ENCODE results near the gene KLKB1. TPM values are rescaled to one million over a fixed set of nuclear protein-coding genes. Genes with fewer than 3 reads are reported as not detected.
A peak's percentile ranks its signal among the peaks of the same experiment; 100 is the strongest.

The KLKB1 gene
- total RNA-seq, 1 donor from 2014 or later, result not detected

GRCh38 chr4:186226521-186227189 is 652 bp upstream of the KLKB1 start:
- no peak for TF ChIP-seq CTCF (IDR thresholded peaks at IDR 0.05; ENCODE audit: unreplicated experiment)
- Mint-ChIP-seq H3K4me3 (no peak overlapping the region), H3K4me1 (peaks cover 12% of the 10 kb centered on the region), H3K27me3 (ENCODE audit: low read depth) (peaks cover 5% of the 10 kb centered on the region), H3K9me3 (peaks cover 42% of the 10 kb centered on the region), H3K27ac (no peak overlapping the region), H3K36me3 (peaks cover 21% of the 10 kb centered on the region)
- no peak for DNase-seq (ENCODE audit: low spot score in 2 of 2, unreplicated experiment in 2 of 2)

- DNase-seq (ENCODE audit: low spot score in 2 of 2, unreplicated experiment in 2 of 2), result no peak
- Mint-ChIP-seq H3K4me3 (no peak overlapping the region), H3K27ac (peak overlapping the region; percentile 71), H3K4me1 (peaks cover 12% of the 10 kb centered on the region), H3K9me3 (peaks cover 30% of the 10 kb centered on the region), H3K27me3 (ENCODE audit: low read depth) (peaks cover 5% of the 10 kb centered on the region), H3K36me3 (peaks cover 21% of the 10 kb centered on the region)
- no peak for TF ChIP-seq CTCF (IDR thresholded peaks at IDR 0.05; ENCODE audit: unreplicated experiment)
Measured at GRCh38 chr4:186227744-186228513, 622 bp downstream of the KLKB1 start.

GRCh38 chr4:186228514-186228894 is 1.2 kb downstream of the KLKB1 start:
- peaks cover 16% of the 10 kb centered on the region for H3K36me3 Mint-ChIP-seq
- no peak for DNase-seq (ENCODE audit: low spot score in 2 of 2, unreplicated experiment in 2 of 2)
- H3K27me3 Mint-ChIP-seq (ENCODE audit: low read depth), result peaks cover under 1% of the 10 kb centered on the region
- H3K9me3 Mint-ChIP-seq, result peaks cover 24% of the 10 kb centered on the region
- no peak overlapping the region for H3K27ac Mint-ChIP-seq
- H3K4me1 Mint-ChIP-seq, result peaks cover 12% of the 10 kb centered on the region
- H3K4me3 Mint-ChIP-seq, result no peak overlapping the region
- TF ChIP-seq CTCF (IDR thresholded peaks at IDR 0.05; ENCODE audit: unreplicated experiment), result no peak

- TF ChIP-seq CTCF (IDR thresholded peaks at IDR 0.05; ENCODE audit: unreplicated experiment), result no peak
- no peaks in the 10 kb centered on the region for H3K36me3 Mint-ChIP-seq
- peaks cover 6% of the 10 kb centered on the region for H3K9me3 Mint-ChIP-seq
- no peak overlapping the region for H3K27ac Mint-ChIP-seq
- H3K27me3 Mint-ChIP-seq (ENCODE audit: low read depth), result no peaks in the 10 kb centered on the region
- no peak for DNase-seq (ENCODE audit: low spot score in 2 of 2, unreplicated experiment in 2 of 2)
- H3K4me1 Mint-ChIP-seq, result no peaks in the 10 kb centered on the region
- H3K4me3 Mint-ChIP-seq, result no peak overlapping the region
Measured at GRCh38 chr4:186234367-186234766, 7.1 kb downstream of the KLKB1 start.

- Mint-ChIP-seq H3K27me3 (ENCODE audit: low read depth) (no peaks in the 10 kb centered on the region), H3K4me3 (no peak overlapping the region), H3K36me3 (no peaks in the 10 kb centered on the region), H3K27ac (no peak overlapping the region), H3K9me3 (peaks cover 6% of the 10 kb centered on the region), H3K4me1 (no peaks in the 10 kb centered on the region)
- DNase-seq (ENCODE audit: low spot score in 2 of 2, unreplicated experiment in 2 of 2), result no peak
- no peak for TF ChIP-seq CTCF (IDR thresholded peaks at IDR 0.05; ENCODE audit: unreplicated experiment)
Measured at GRCh38 chr4:186236126-186236525, 8.8 kb downstream of the KLKB1 start.

Data from mesothelial cell of epicardium (in vitro differentiated cells).